K562 (cell line): ENCODE results near the gene KIAA0825. TPM values are rescaled to one million over a fixed set of nuclear protein-coding genes. Genes with fewer than 3 reads are reported as not detected.
A peak's percentile ranks its signal among the peaks of the same experiment; 100 is the strongest.
"Not testable (repeated sequence)": the region's sequence is repeated elsewhere in the genome, so short reads cannot be mapped to it uniquely, and the experiment has no call there.

Source experiments
- ATAC-seq: fragments of 200-7000 bp; cut with Tn5 transposase; 3 replicates; pipeline ENCODE4 v1.9.1; 2020; ENCODE audit warnings: moderate library complexity
- BruUV-seq: library from RNA; stranded (reverse); fragments of 400-500 nt; replicated peaks from 2 replicates; lab custom pipeline; 2021; lab: Mats Ljungman, UMichigan
- CTCF ChIA-PET: fragments of 300-600 bp; formaldehyde crosslinking; extraction: SDS; loops from one replicate; lab custom pipeline; 2021; ENCODE audit warnings: low intra/inter-chr PET ratio; lab: Yijun Ruan, JAX
- POLR2A ChIA-PET: fragments of 300-600, 350-650 bp; sonication (Branson Sonifier 250); formaldehyde crosslinking; extraction: SDS; loops from one replicate; lab custom pipeline; 2021; ENCODE audit warnings: antibody characterized with exemption, inconsistent platforms; lab: Yijun Ruan, JAX
- DNase-seq, 4 experiments: peaks; one replicate each; pipeline versions ENCODE4 v3.0.0 to v3.0.0-alpha.2; 2011 to 2018; ENCODE audit warnings: low spot score in 3 of 4, mixed read lengths in 3 of 4; ENCODE audit errors: extremely low read depth in 1 of 4
- FAIRE-seq: peaks from 2 replicates; lab custom pipeline; 2011; peaks lifted over from hg19 to GRCh38; lab: Jason Lieb, UNC
- H2AFZ ChIP-seq: 2 replicates; pipeline ENCODE4 v1.6.0; 2011; ENCODE audit warnings: low read depth, low read length, control low read depth, inconsistent platforms
- H3K27ac ChIP-seq: fragments of 200-600 bp; 3 replicates; pipeline ENCODE4 v1.8.0; 2011; ENCODE audit warnings: low read depth, mild to moderate bottlenecking, control low read depth, inconsistent platforms, low read length, moderate library complexity, mixed read lengths; ENCODE audit errors: extremely low read depth
- H3K27me3 ChIP-seq, 2 experiments: fragments of 300-600 bp in 1 of 2; 2 replicates in 1 of 2; 3 replicates in 1 of 2; pipeline versions ENCODE4 v1.6.0 to v1.8.0; 2011; ENCODE audit warnings: inconsistent platforms in 2 of 2, low read length in 2 of 2, mild to moderate bottlenecking in 1 of 2, mixed read lengths in 1 of 2, moderate library complexity in 1 of 2; ENCODE audit not compliant: control insufficient read depth in 2 of 2, insufficient read depth in 2 of 2
- H3K36me3 ChIP-seq: fragments of 300-600 bp; 3 replicates; pipeline ENCODE4 v1.8.0; 2011; ENCODE audit warnings: mild to moderate bottlenecking, low read length, inconsistent platforms; ENCODE audit not compliant: control insufficient read depth, insufficient read depth
- H3K4me1 ChIP-seq, 2 experiments: fragments of 200-600 bp in 1 of 2; replicated peaks in 1 of 2; 2 replicates in 1 of 2; 3 replicates in 1 of 2; pipeline versions ENCODE4 v1.5.1 to v1.8.0; 2011; ENCODE audit warnings: inconsistent platforms in 2 of 2, low read length in 2 of 2, mild to moderate bottlenecking in 1 of 2, mixed read lengths in 1 of 2, moderate library complexity in 1 of 2; ENCODE audit not compliant: control insufficient read depth in 2 of 2, insufficient read depth in 2 of 2
- H3K4me2 ChIP-seq: 2 replicates; pipeline ENCODE4 v1.6.1; 2011; ENCODE audit warnings: low read length, control low read depth, inconsistent platforms, mixed read lengths; ENCODE audit not compliant: insufficient read depth
- H3K4me3 ChIP-seq: fragments of 200-600 bp; sonication (generic), shearing (Covaris generic); 2 replicates; pipeline ENCODE4 v1.5.1; 2016; ENCODE audit warnings: control low read depth, inconsistent platforms
- H3K79me2 ChIP-seq: fragments of 200-600 bp; 3 replicates; pipeline ENCODE4 v1.8.0; 2011; ENCODE audit warnings: low read length, inconsistent platforms; ENCODE audit not compliant: control insufficient read depth, insufficient read depth
- H3K9ac ChIP-seq, 2 experiments: 2 replicates each; pipeline versions ENCODE4 v1.6.0 to v1.6.1; 2011; ENCODE audit warnings: low read depth in 2 of 2, low read length in 2 of 2, control low read depth in 1 of 2, inconsistent platforms in 1 of 2, mild to moderate bottlenecking in 1 of 2, mixed read lengths in 1 of 2; ENCODE audit not compliant: insufficient read depth in 1 of 2
- H3K9me1 ChIP-seq: one replicate; pipeline ENCODE4 v1.6.0; 2011; ENCODE audit warnings: inconsistent platforms, mild to moderate bottlenecking, low read length, moderate library complexity; ENCODE audit not compliant: control insufficient read depth, insufficient read depth
- H3K9me3 ChIP-seq: replicated peaks from 2 replicates; pipeline ENCODE4 v1.5.1; 2011; ENCODE audit warnings: low read depth, low read length, inconsistent platforms; ENCODE audit not compliant: control insufficient read depth, insufficient read depth
- H4K20me1 ChIP-seq: replicated peaks from 2 replicates; pipeline ENCODE4 v1.6.1; 2011; ENCODE audit warnings: low read length, inconsistent platforms, mixed read lengths; ENCODE audit not compliant: control insufficient read depth, insufficient read depth
- CEBPB ChIP-seq: fragments of 450-650 bp; IDR thresholded peaks from 2 replicates; pipeline ENCODE4 v1.6.1; 2016; ENCODE audit warnings: missing genetic modification characterization, missing compliant biosample characterization
- CEBPG ChIP-seq, 3 experiments: fragments of 200-800 bp in 1 of 3; sonication (Bioruptor generic) in 1 of 3; sonication (generic) in 1 of 3; formaldehyde crosslinking in 1 of 3; IDR thresholded peaks in 2 of 3; conservative IDR thresholded peaks in 1 of 3; 2 replicates each; pipeline versions ENCODE4 v1.6.1 to v1.8.0; 2016 to 2022; ENCODE audit warnings: missing compliant biosample characterization in 2 of 3, missing genetic modification characterization in 2 of 3, mild to moderate bottlenecking in 1 of 3, missing genetic modification reagents in 1 of 3
- ELF4 ChIP-seq: fragments of 450-650 bp; formaldehyde crosslinking; IDR thresholded peaks from 2 replicates; pipeline ENCODE4 v1.4.0; 2022; ENCODE audit warnings: missing genetic modification characterization
- L3MBTL2 ChIP-seq: fragments of 450-650 bp; IDR thresholded peaks from 2 replicates; pipeline ENCODE4 v1.6.1; 2016; ENCODE audit warnings: mild to moderate bottlenecking, moderate library complexity
- ZNF431 ChIP-seq: sonication (generic); formaldehyde crosslinking; IDR thresholded peaks from 2 replicates; pipeline ENCODE4 v1.8.0; 2022; ENCODE audit warnings: mild to moderate bottlenecking, missing genetic modification reagents
- ZNF766 ChIP-seq: fragments of 200-800 bp; sonication (Bioruptor generic); conservative IDR thresholded peaks from 2 replicates; pipeline ENCODE4 v1.6.1; 2016; ENCODE audit warnings: missing genetic modification characterization, missing compliant biosample characterization
- WGBS: fragments of 100-300 bp; shearing (Covaris generic); methylation state at CpG from one replicate; pipeline ENCODE4 v1.1.6; 2016; ENCODE audit warnings: low coverage, mixed read lengths; ENCODE audit not compliant: insufficient coverage; ENCODE audit errors: missing lambda C conversion rate; 5-methylcytosine and 5-hydroxymethylcytosine counted together
- in situ Hi-C: fragments of 300-500 bp; cut with MboI; formaldehyde crosslinking; loops from 4 replicates; pipeline ENCODE4 v1.15.0; 2018; ENCODE audit warnings: inconsistent platforms, mixed read lengths
- intact Hi-C: fragments of 100-400 bp; cut with micrococcal nuclease; formaldehyde crosslinking; loops from 2 replicates; pipeline ENCODE4 v1.14.2; 2022
- polyA plus RNA-seq, 8 experiments: library from polyadenylated mRNA; depleted of rRNA in 4 of 8; stranded (reverse) in 5 of 8; unstranded in 3 of 8; fragments of >200 nt; fragmentation: Nextera tagmentation in 2 of 8; fragmentation: Illumina TruSeq in 1 of 8; extraction: Ambion mirVana in 2 of 8; extraction: Trizol in 1 of 8; gene quantifications; 2 replicates each; pipeline versions ENCODE4 v1.2.1 to v1.2.3, GENCODE V29; 2011 to 2014; ENCODE audit warnings: inconsistent platforms in 1 of 8, missing spikeins in 1 of 8
- total RNA-seq, 7 experiments: library from RNA; depleted of rRNA in 6 of 7; stranded (reverse); fragments of >200 nt in 6 of 7; fragmentation: Illumina TruSeq in 2 of 7; extraction: Trizol in 2 of 7; gene quantifications; 2 replicates each; pipeline versions ENCODE4 v1.2.1 to v1.2.3, GENCODE V29; 2011 to 2021; ENCODE audit warnings: low replicate concordance in 1 of 7

Gene KIAA0825
- total and polyA plus RNA-seq, 9 of the 15 experiments (the other 6 are each of a cell fraction or from before 2014, with no cell fraction given) = 0.05 to 0.36 (median 0.16) TPM; not detected in 1

DNA sequence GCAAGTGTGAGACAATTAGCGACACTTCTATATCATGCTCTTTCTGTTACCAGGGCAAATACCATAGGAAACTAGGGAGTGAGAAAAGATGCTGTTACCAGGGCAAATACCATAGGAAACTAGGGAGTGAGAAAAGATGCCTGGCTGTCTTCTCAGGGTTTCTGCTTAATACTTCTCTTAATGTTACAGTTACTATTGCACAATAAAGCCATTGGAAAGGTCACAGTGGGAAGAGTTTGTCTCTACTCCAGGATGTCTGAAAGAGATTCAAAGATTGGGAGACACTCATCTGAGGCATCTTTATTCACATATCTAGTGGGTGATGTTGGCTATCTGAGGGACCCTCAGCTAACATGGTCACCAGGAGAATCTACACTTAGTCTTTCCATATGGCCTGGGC lies 445.3 kb downstream of the KIAA0825 start:
- no peaks in the 10 kb centered on the region for H3K36me3 ChIP-seq
- ChIA-PET POLR2A (no interaction called here), CTCF (no interaction called here)
- FAIRE-seq (no peak), DNase-seq (no peak), ATAC-seq (no peak)
- in situ Hi-C loops (no loop called here), intact Hi-C loops (no loop called here)
- H2AFZ ChIP-seq = no peak overlapping the region
- no peaks in the 10 kb centered on the region for H3K9me3 ChIP-seq
- H3K4me1 ChIP-seq = no peaks in the 10 kb centered on the region
- no peaks in the 10 kb centered on the region for H3K9me1 ChIP-seq
- no peak overlapping the region for H3K9ac ChIP-seq
- WGBS = 9% methylated on average over 1 of the region's 1 CpG
- no peak overlapping the region for H3K4me3 ChIP-seq
- no peak overlapping the region for H3K27ac ChIP-seq
- no peak overlapping the region for H3K4me2 ChIP-seq
- no peak for TF ChIP-seq CEBPG (CRISPR knock-in tag; IDR thresholded peaks at IDR 0.05)
- peak in 1 of 2 experiments; percentile 49; a peak in 1 of 4 replicates for TF ChIP-seq CEBPG (tag; conservative IDR thresholded peaks at IDR 0.05 in 1 of 2, IDR thresholded peaks at IDR 0.05 in 1 of 2)
- TF ChIP-seq ZNF766 (CRISPR knock-in tag) = no peak
- no peak for TF ChIP-seq L3MBTL2
- peak; percentile 13; the same call in 1 of the 2 replicates for TF ChIP-seq CEBPB (tag)
- TF ChIP-seq ELF4 (CRISPR knock-in tag) = no peak
- no peaks in the 10 kb centered on the region for H3K27me3 ChIP-seq
- H4K20me1 ChIP-seq = no peaks in the 10 kb centered on the region
- H3K79me2 ChIP-seq = no peaks in the 10 kb centered on the region
- BruUV-seq = no TSS peak

DNA sequence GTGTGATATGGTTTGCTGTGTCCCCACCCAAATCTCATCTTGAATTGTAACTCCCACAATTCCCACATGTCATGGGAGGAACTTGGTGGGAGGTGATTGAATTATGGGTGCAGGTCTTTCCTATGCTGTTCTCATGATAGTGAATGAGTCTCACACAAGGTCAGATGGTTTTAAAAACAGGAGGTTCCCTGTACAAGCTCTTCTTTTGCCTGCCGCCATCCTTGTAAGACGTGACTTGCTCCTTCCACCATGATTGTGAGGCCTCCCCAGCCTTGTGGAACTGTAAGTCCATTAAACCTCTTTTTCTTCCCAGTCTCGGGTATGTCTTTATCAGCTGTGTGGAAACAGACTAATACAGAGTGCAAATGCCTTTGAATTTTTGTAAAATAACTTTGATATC lies 447.3 kb downstream of the KIAA0825 start:
- H3K4me2 ChIP-seq, H3K9me3 ChIP-seq, POLR2A ChIA-PET, BruUV-seq, H4K20me1 ChIP-seq, H3K79me2 ChIP-seq, H2AFZ ChIP-seq, FAIRE-seq, intact Hi-C loops, H3K9me1 ChIP-seq, CTCF ChIA-PET, H3K4me1 ChIP-seq, in situ Hi-C loops, H3K4me3 ChIP-seq, H3K27ac ChIP-seq, H3K27me3 ChIP-seq, DNase-seq, H3K9ac ChIP-seq, ATAC-seq, H3K36me3 ChIP-seq: not testable (repeated sequence)
- peak; percentile 92 for TF ChIP-seq ZNF431 (CRISPR knock-in tag)
- 3% methylated on average over 3 of the region's 3 CpGs for WGBS

DNA sequence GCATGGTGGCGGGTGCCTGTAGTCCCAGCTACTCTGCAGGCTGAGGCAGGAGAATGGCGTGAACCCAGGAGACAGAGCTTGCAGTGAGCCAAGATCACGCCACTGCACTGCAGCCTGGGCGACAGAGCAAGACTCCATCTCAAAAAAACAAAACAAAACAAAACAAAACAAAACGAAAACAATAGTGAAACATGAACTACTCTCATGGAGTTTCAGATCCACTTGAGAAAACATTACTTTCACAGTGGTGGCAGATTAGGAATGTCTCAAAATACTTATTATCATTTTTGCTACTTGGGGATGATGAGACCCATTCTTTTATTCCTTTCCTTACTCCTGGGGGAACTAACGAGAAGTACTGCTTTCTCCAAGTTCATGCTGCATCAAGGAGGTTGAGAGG lies 448.2 kb downstream of the KIAA0825 start:
- POLR2A ChIA-PET, H3K9me3 ChIP-seq, ATAC-seq, DNase-seq, H3K36me3 ChIP-seq, H3K27me3 ChIP-seq, FAIRE-seq, H2AFZ ChIP-seq, H3K27ac ChIP-seq, H3K4me3 ChIP-seq, H3K4me2 ChIP-seq, BruUV-seq, in situ Hi-C loops, intact Hi-C loops, H3K4me1 ChIP-seq, CTCF ChIA-PET, H3K79me2 ChIP-seq, H4K20me1 ChIP-seq, H3K9ac ChIP-seq, H3K9me1 ChIP-seq: not testable (repeated sequence)
- 4% methylated on average over 6 of the region's 6 CpGs for WGBS
